K562 (cell line): ENCODE data around the gene JUP. TPM values are rescaled to one million over a fixed set of nuclear protein-coding genes. Genes with fewer than 3 reads are reported as not detected.

Source experiments
- AFF1 ChIP-seq, 2 experiments: fragments of 450-650 bp; IDR thresholded peaks; 2 replicates each; pipeline ENCODE4 v1.6.1; 2018; ENCODE audit warnings: mild to moderate bottlenecking in 2 of 2, low read depth in 1 of 2; ENCODE audit not compliant: partially characterized antibody in 2 of 2
- CBX5 ChIP-seq: IDR thresholded peaks from 2 replicates; pipeline ENCODE4 v1.6.1; 2014; ENCODE audit warnings: low read depth, borderline replicate concordance
- DDX20 ChIP-seq: fragments of 450-650 bp; IDR thresholded peaks from 2 replicates; pipeline ENCODE4 v1.6.1; 2016; ENCODE audit warnings: missing genetic modification characterization, low read depth, mild to moderate bottlenecking, missing compliant biosample characterization, moderate library complexity
- KLF1 ChIP-seq: fragments of 450-650 bp; IDR thresholded peaks from 2 replicates; pipeline ENCODE4 v1.6.1; 2016; ENCODE audit warnings: missing genetic modification characterization, missing compliant biosample characterization
- NR3C1 ChIP-seq: sonication (generic); formaldehyde crosslinking; IDR thresholded peaks from 2 replicates; pipeline ENCODE4 v1.8.1; 2022; ENCODE audit warnings: missing genetic modification reagents
- PHF8 ChIP-seq: fragments of 200-600 bp; sonication (generic); IDR thresholded peaks from 2 replicates; pipeline ENCODE4 v1.6.1; 2012; ENCODE audit warnings: mixed run types, mild to moderate bottlenecking, inconsistent platforms, low read length, moderate library complexity, borderline replicate concordance
- RREB1 ChIP-seq: fragments of 250-450 bp; sonication (Bioruptor Pico); IDR thresholded peaks from 2 replicates; pipeline ENCODE4 v1.4.0; 2020
- SMARCA5 ChIP-seq: fragments of 450-650 bp; IDR thresholded peaks from 2 replicates; pipeline ENCODE4 v1.6.1; 2016
- TAF7 ChIP-seq: fragments of 450-650 bp; IDR thresholded peaks from 2 replicates; pipeline ENCODE4 v1.6.1; 2016; ENCODE audit warnings: missing genetic modification characterization, missing compliant biosample characterization
- ZBED1 ChIP-seq: IDR thresholded peaks from 2 replicates; pipeline ENCODE4 v1.6.1; 2014
- ZC3H11A ChIP-seq: IDR thresholded peaks from 2 replicates; pipeline ENCODE4 v1.6.1; 2012; ENCODE audit warnings: low read depth, low read length, improper control_type of control experiment
- ZNF444 ChIP-seq: fragments of 250-450 bp; sonication (Bioruptor Pico); IDR thresholded peaks from 2 replicates; pipeline ENCODE4 v1.4.0; 2020; ENCODE audit warnings: mild to moderate bottlenecking, moderate library complexity
- ZNF445 ChIP-seq: fragments of 250-450 bp; sonication (Bioruptor Pico); IDR thresholded peaks from 2 replicates; pipeline ENCODE4 v1.4.0; 2020; ENCODE audit warnings: low read depth, mild to moderate bottlenecking, moderate library complexity
- polyA plus RNA-seq, 8 experiments: library from polyadenylated mRNA; depleted of rRNA in 4 of 8; stranded (reverse) in 5 of 8; unstranded in 3 of 8; fragments of >200 nt; fragmentation: Nextera tagmentation in 2 of 8; fragmentation: Illumina TruSeq in 1 of 8; extraction: Ambion mirVana in 2 of 8; extraction: Trizol in 1 of 8; gene quantifications; 2 replicates each; pipeline versions ENCODE4 v1.2.1 to v1.2.3, GENCODE V29; 2011 to 2014; ENCODE audit warnings: inconsistent platforms in 1 of 8, missing spikeins in 1 of 8
- total RNA-seq, 7 experiments: library from RNA; depleted of rRNA in 6 of 7; stranded (reverse); fragments of >200 nt in 6 of 7; fragmentation: Illumina TruSeq in 2 of 7; extraction: Trizol in 2 of 7; gene quantifications; 2 replicates each; pipeline versions ENCODE4 v1.2.1 to v1.2.3, GENCODE V29; 2011 to 2021; ENCODE audit warnings: low replicate concordance in 1 of 7

Gene JUP
- total and polyA plus RNA-seq, 9 of the 15 experiments (the other 6 are each of a cell fraction or from before 2014, with no cell fraction given) = 6.4 to 177 (median 31.2) TPM

- TF ChIP-seq AFF1 (IDR thresholded peaks at IDR 0.05; ENCODE audit: low read depth in 1 of 2, partially characterized antibody in 2 of 2) (peak in 1 of 2 experiments; percentile 39), ZC3H11A (no peak), ZNF444 (CRISPR knock-in tag) (no peak), RREB1 (no peak), CBX5 (no peak), KLF1 (no peak), NR3C1 (CRISPR knock-in tag) (no peak), DDX20 (tag) (no peak), ZBED1 (0 out of 2 replicates have a peak, but pooled peaks have one; percentile 47), TAF7 (tag) (peak; percentile 10; the same call in 1 of the 2 replicates), SMARCA5 (0 out of 2 replicates have a peak, but pooled peaks have one; percentile 48), ZNF445 (CRISPR knock-in tag) (no peak), PHF8 (peak; percentile 43; the same call in 1 of the 2 replicates)
Measured at GRCh38 chr17:41792845-41793783, 6.6 kb upstream of the JUP start (continued).
